Eye (tissue), 1 donor: ENCODE results near the gene PJVK.
"Not testable (repeated sequence)": the region's sequence is repeated elsewhere in the genome, so short reads cannot be mapped to it uniquely, and the experiment has no call there.

Experiments
- DNase-seq: peaks from one replicate; pipeline ENCODE4 v3.0.0-alpha.2; 2015

Gene PJVK

GRCh38 chr2:178450774-178451525, at the start of gene PJVK, which contains the start of gene PRKRA:
Gene PJVK, plus strand, starts transcription at chr2:178451378. Its CDS starts 2,032 bp downstream, at chr2:178453410.
Gene PRKRA, minus strand, starts transcription at chr2:178451175. Its CDS starts 145 bp downstream, at chr2:178451030.
- DNase-seq = peak; percentile 99

GRCh38 chr2:178401994-178402437, 49.2 kb upstream of the PJVK start:
- no peak for DNase-seq

GRCh38 chr2:178403671-178404306, 47.4 kb upstream of the PJVK start:
- DNase-seq = no peak

- peak; percentile 50 for DNase-seq
These were observed 46.8 kb upstream of the PJVK start for GRCh38 chr2:178404368-178404767.

GRCh38 chr2:178409261-178409660, 41.9 kb upstream of the PJVK start:
- DNase-seq = no peak

GRCh38 chr2:178412047-178412446, 39.1 kb upstream of the PJVK start:
- DNase-seq = no peak

- not testable (repeated sequence) for DNase-seq
These were observed 38.7 kb upstream of the PJVK start for GRCh38 chr2:178412453-178412852.

- DNase-seq = peak; percentile 93
These were observed 37.5 kb upstream of the PJVK start for GRCh38 chr2:178413472-178414265.

GRCh38 chr2:178414266-178415247, 36.6 kb upstream of the PJVK start:
- DNase-seq = peak; percentile 97

- no peak for DNase-seq
These were observed 35.2 kb upstream of the PJVK start for GRCh38 chr2:178415979-178416378.

GRCh38 chr2:178417916-178418315, 33.3 kb upstream of the PJVK start:
- no peak for DNase-seq

- DNase-seq = no peak
These were observed 32.8 kb upstream of the PJVK start for GRCh38 chr2:178418426-178418825.

- no peak for DNase-seq
These were observed 32.1 kb upstream of the PJVK start for GRCh38 chr2:178419123-178419522.

- DNase-seq = no peak
These were observed 30.6 kb upstream of the PJVK start for GRCh38 chr2:178420463-178420999.

GRCh38 chr2:178422097-178422496, 29.1 kb upstream of the PJVK start:
- DNase-seq = no peak

GRCh38 chr2:178423746-178424145, 27.4 kb upstream of the PJVK start:
- not testable (repeated sequence) for DNase-seq

GRCh38 chr2:178425255-178425827, 25.8 kb upstream of the PJVK start:
- DNase-seq = no peak

- no peak for DNase-seq
These were observed 24.8 kb upstream of the PJVK start for GRCh38 chr2:178426388-178426787.

- no peak for DNase-seq
These were observed 23.7 kb upstream of the PJVK start for GRCh38 chr2:178427458-178427857.

- DNase-seq = no peak
These were observed 22.8 kb upstream of the PJVK start for GRCh38 chr2:178428396-178428806.

- no peak for DNase-seq
These were observed 21.8 kb upstream of the PJVK start for GRCh38 chr2:178429336-178429735.
